HepG2 (cell line): Measurements from ENCODE around the gene HECA. TPM values are rescaled to one million over a fixed set of nuclear protein-coding genes. Genes with fewer than 3 reads are reported as not detected.

Experiments
- CREM ChIP-seq, 2 experiments: sonication (generic) in 1 of 2; formaldehyde crosslinking in 1 of 2; IDR thresholded peaks; 2 replicates each; pipeline versions ENCODE4 v1.4.0 to v1.6.1; 2016 to 2020; ENCODE audit warnings: antibody characterized with exemption in 1 of 2, mild to moderate bottlenecking in 1 of 2, missing genetic modification reagents in 1 of 2
- CTCF ChIP-seq: sonication (generic); formaldehyde crosslinking; IDR thresholded peaks from 2 replicates; pipeline ENCODE4 v1.5.0; 2020; ENCODE audit warnings: mild to moderate bottlenecking, missing genetic modification reagents, moderate library complexity
- MBNL3 ChIP-seq: fragments of 250-450 bp; sonication (Bioruptor Pico); conservative IDR thresholded peaks from 2 replicates; pipeline ENCODE4 v1.8.0; 2022; ENCODE audit warnings: mild to moderate bottlenecking, inconsistent platforms
- NFIC ChIP-seq: IDR thresholded peaks from 2 replicates; pipeline ENCODE4 v1.6.1; 2012; ENCODE audit warnings: mild to moderate bottlenecking, low read length, inconsistent platforms
- TBL1XR1 ChIP-seq: fragments of 150-350 bp; IDR thresholded peaks from 2 replicates; pipeline ENCODE4 v1.6.1; 2014; ENCODE audit warnings: borderline replicate concordance, low read length; ENCODE audit not compliant: partially characterized antibody
- ZBTB3 ChIP-seq: sonication (generic); formaldehyde crosslinking; IDR thresholded peaks from 2 replicates; pipeline ENCODE4 v1.4.0; 2020; ENCODE audit warnings: low read depth, mild to moderate bottlenecking, moderate library complexity, missing genetic modification reagents, borderline replicate concordance
- ZFP82 ChIP-seq: sonication (generic); formaldehyde crosslinking; IDR thresholded peaks from 2 replicates; pipeline ENCODE4 v1.5.1; 2020; ENCODE audit warnings: mild to moderate bottlenecking, missing genetic modification reagents, borderline replicate concordance
- ZNF609 ChIP-seq: sonication (generic); formaldehyde crosslinking; IDR thresholded peaks from 2 replicates; pipeline ENCODE4 v1.4.0; 2020; ENCODE audit warnings: mild to moderate bottlenecking, missing genetic modification reagents, borderline replicate concordance
- polyA plus RNA-seq, 8 experiments: library from polyadenylated mRNA; depleted of rRNA in 3 of 8; stranded (reverse) in 7 of 8; unstranded in 1 of 8; fragments of >200 nt; fragmentation: Illumina TruSeq in 4 of 8; extraction: Trizol in 4 of 8; gene quantifications; 2 replicates each; pipeline versions ENCODE4 v1.2.1 to v1.2.3, GENCODE V29; 2011 to 2016; ENCODE audit warnings: low read depth in 4 of 8, missing spikeins in 1 of 8, mixed read lengths in 1 of 8; ENCODE audit not compliant: insufficient read depth in 1 of 8
- total RNA-seq, 5 experiments: library from RNA; depleted of rRNA; stranded (reverse); fragments of >200 nt; fragmentation: Illumina TruSeq; extraction: Trizol; gene quantifications; 2 replicates each; pipeline ENCODE4 v1.2.3, GENCODE V29; 2016; ENCODE audit warnings: low read depth in 1 of 5

The HECA gene
- total and polyA plus RNA-seq, 2 of the 13 experiments (the other 11 are each of a cell fraction or from before 2014, with no cell fraction given) = 0.18 to 0.49 TPM

- TF ChIP-seq ZBTB3 (no peak), MBNL3 (CRISPR knock-in tag) (no peak), ZFP82 (no peak), TBL1XR1 (no peak), ZNF609 (CRISPR knock-in tag) (no peak), CTCF (CRISPR knock-in tag) (no peak), NFIC (no peak), CREM (IDR thresholded peaks at IDR 0.05) (no peak), CREM (CRISPR knock-in tag; IDR thresholded peaks at IDR 0.05) (no peak)
These were observed 21.2 kb downstream of the HECA start (continued) for GRCh38 chr6:139156102-139156501.
